Stimulated activated CD4-positive, alpha-beta T cell treated with anti-CD3 and anti-CD28 coated beads, Interleukin-12 subunit alpha, Interleukin-12 subunit beta, amount 100 ng/mL, for 24 hours (primary cell): Measurements from ENCODE around the gene ANGPT4.

Experiments
- DNase-seq, 2 experiments: peaks; one replicate each; pipeline ENCODE4 v3.0.0-alpha.2; 2020; ENCODE audit warnings: low read depth in 2 of 2

The ANGPT4 gene

GRCh38 chr20:940926-941325, 24.8 kb upstream of the ANGPT4 start:
- no peak for DNase-seq

- no peak for DNase-seq
These were observed 23.5 kb upstream of the ANGPT4 start for GRCh38 chr20:939606-940005.

- DNase-seq = no peak
These were observed 18.2 kb upstream of the ANGPT4 start for GRCh38 chr20:934186-934840.

GRCh38 chr20:933029-933428, 16.9 kb upstream of the ANGPT4 start:
- DNase-seq = no peak

DNA sequence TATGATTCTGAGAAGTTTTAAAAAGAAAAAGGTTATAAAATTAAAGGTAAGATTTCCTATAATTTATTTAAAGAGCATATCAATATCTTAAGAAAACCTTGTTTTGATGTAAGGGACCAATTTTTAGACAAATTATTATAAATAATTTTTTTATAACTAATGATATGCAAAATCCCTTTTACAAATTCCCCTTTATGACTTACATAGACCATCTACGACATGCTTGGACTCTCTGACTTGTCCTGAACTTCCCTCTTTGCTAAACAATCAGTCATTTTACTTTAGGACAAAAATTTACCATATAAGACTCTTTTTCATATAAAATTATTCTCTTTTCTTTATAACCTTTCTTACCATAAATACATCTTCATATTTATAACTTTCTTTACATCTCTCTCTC, 15.3 kb upstream of the ANGPT4 start:
- DNase-seq = no peak

DNA sequence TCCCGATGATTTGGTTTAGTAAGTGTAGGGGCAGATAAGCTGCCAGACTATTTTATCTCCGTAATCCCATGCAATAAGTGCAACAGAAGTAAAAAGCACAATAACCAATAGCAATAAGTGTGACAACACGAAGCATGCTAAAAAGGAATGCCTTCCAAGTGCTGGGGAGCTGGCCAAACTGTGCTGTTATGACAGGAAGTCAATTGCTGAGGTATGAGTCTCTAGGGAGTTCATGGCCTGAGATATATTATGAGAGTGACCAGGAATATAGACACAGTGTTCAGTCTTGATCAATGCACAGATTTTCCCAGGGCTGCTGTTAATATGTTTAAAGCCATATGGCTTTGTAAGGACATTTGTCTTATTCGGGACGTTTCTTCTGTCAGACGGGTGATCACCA, 10.5 kb upstream of the ANGPT4 start:
- no peak for DNase-seq

GRCh38 chr20:925516-925915, 9.4 kb upstream of the ANGPT4 start:
- no peak for DNase-seq

- no peak for DNase-seq
These were observed 8.5 kb upstream of the ANGPT4 start for GRCh38 chr20:924639-925038.

GRCh38 chr20:922781-923180, 6.6 kb upstream of the ANGPT4 start:
- DNase-seq = no peak

GRCh38 chr20:921068-921467, 4.9 kb upstream of the ANGPT4 start:
- DNase-seq = no peak

- DNase-seq = no peak
These were observed 4.2 kb upstream of the ANGPT4 start for GRCh38 chr20:920311-920710.

GRCh38 chr20:919491-919916, 3.4 kb upstream of the ANGPT4 start:
- DNase-seq = no peak

DNA sequence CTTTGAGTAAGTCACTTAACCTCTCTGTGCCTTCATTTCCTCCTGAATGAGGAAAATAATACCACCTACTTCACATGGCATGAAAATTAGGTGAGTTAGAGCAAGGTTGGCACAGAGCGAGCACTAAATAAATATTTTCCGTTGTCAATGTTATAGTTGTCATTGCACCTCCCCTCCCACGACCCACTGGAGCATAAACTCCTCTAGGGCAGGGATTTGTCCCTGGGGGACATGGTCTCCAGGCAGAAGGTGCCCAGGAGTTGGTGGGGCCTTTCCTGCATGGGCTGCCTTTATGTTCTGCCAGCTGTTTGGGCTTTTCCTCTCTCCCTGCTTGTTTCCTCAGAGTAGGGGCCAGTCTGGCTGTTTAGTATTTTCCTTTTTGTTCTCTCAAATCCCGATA, 1.3 kb upstream of the ANGPT4 start:
- DNase-seq = no peak

DNA sequence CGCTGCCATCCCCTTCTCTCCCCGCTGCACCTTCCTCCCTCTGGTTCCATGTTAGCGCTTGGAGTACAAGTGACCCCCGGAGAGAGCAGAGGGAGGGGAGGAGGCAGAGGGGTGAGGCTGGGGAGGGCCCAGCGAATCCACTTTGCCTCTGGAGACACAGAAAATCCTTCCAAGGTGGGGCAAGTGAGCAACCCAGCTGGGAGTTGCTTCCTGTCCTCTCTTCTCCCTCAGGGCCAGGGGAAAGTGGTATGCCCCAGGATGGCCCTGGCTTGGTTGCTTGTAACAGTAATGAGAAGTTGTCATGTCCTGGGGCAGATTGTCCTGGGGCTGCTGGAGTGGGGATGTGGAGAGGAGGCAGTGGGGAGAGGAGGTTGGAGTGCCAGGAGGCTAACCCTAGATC, 691 bp upstream of the ANGPT4 start:
- no peak for DNase-seq

DNA sequence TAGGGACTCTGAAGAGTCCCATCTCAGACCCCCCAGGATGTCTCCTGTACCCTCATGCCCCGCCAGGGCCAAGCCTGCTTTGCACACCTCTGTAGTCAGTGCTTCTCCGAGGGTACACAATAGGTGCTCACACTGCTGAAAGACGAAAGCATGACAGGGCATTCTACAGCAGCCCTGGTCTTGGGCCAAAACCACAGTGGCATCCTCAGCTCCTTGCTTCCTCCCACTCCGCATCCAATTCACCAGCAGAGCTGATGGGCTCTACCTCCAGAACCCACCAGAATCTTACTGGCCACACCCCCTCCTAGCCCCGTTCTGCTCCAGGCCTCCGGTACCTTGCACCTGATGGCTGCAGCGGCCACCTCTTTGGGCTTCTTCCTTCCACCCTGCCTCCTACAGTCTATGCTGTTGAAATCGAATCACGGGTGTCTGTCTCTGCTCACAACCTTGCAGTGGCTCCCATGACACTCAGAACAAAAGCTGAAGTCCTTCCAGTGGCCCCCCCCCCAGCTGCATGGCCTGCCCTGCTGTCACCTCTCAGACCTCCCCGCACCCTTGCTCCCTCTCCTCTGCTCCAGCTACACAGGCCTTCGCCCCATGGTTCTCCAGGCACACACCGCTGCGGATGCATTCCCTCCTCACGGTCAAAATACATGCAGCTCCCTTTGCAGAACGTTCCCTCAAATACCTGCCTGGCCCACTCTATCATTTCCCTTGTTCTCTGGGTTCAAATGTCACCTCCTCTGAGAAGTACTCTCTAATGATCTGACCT, 1.2 kb downstream of the ANGPT4 start:
- DNase-seq = no peak

- DNase-seq = no peak
These were observed 2.8 kb downstream of the ANGPT4 start for GRCh38 chr20:913306-913849.

DNA sequence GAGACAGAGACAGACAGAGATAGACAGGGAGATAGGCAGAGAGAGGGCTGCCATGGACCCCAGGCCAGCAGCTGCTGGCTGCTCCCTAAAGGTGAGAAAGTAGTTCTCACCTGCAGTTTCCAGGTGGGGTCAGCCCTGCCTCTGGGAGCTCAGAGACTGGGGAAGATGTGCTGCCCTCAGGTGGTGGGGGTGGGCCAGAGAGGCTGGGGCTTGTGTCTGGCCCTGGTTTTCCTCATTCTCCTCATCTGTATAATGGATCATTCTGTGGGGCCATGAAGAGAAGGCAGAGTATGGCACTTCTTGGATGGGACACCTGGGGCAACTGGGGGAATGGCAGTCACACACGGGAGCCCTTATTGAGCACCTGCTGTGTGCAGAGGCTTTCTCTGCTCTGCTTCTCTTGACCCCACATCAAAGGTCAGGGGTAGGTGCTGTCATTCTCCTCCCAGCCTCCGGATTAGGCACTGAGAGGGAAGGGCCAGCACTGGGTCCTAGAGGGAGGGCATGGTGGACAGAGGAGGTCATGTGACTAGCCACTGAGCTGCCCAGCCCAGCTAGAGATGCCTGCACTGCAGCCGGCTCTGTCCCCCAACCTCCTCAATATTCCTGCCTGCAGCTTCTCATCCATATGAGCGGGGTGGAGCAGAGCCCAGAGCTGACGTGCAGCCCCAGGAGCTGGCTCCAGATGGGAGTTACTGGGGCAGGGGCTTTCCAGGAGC, 4.1 kb downstream of the ANGPT4 start:
- no peak for DNase-seq

- DNase-seq = no peak
These were observed 5.0 kb downstream of the ANGPT4 start for GRCh38 chr20:910870-911770.

DNA sequence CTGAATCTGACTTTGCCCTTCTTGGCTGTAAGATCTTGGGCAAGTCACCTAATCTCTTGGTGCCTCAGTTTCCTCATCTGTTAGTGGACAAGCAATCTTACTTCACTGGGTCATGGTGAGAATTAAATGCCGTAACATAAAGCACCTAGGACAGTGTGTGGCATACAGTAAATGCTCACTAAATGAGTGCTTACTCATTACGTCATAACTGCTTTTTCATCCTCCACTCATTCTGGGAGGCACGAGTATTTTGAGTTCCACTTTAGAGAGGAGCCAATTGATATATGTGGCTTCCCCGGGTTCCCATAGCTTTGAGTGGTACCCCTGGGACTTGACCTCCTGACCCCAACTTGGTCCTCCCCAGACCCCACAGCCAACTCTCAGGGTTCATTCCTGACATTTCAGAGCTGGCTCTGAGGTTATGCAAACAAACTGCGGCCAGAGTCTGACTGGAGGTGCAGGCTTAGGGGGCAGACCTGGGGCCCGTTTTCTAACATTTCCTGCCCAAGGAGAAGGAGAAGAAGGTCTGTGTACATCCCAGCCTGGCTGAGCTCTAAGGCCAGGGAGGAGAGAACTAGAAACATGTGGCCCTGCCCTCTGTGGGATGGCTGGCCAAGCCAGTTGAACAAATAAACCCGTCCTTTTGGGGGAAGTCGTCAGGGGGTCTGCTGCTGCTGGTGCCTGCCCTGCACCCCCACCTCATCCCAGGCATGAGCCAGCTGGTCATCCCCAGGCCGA, 5.8 kb downstream of the ANGPT4 start:
- no peak for DNase-seq

DNA sequence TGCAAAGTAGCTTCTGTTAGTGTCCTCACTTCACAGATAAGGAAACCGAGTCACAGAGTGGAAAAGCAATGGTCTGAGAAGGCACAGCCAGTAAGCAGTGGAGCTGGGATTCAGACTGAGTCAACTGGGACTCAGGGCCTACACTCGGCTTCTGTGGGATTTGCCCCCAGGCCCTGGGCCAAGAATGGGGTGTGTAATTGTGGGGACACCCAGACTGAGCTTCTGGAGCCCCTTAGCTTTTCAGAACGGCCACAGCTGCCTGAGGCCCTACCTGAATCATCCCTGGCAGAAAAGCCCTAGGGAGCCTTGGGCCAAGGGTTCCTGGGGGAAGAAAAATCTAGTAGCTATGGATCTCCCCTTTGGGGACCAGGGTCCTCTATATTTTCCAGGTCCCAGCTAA, 6.5 kb downstream of the ANGPT4 start:
- no peak for DNase-seq

DNA sequence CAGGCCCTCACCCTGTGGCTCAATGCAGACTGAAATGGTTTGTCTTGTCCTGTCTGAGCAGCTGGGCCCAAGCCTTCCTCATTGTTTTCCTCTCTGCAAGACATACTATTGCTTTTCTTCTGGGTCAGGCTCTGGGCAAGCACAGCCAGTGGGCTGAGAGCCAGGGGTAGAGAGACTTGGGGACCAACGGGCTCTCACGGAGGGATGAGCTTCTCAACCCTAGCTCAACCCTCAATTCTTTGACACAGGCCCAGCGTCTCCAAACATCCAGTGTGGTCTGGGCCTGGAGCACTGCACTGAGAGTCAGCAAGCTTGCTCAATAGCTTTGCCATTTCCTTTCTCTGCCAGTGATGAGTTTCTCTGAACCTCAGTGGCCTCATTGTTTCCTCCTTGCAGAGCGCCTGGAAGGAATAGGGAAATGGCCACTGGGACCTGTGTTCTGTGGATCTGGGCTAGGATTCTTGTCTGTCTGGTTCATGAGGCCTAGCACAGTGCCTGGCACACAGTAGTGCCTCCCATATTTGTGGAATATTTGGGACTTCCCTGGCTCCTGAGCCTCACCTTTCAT, 9.3 kb downstream of the ANGPT4 start:
- DNase-seq = no peak
